ENCODE results near the gene MDH1B. TPM values are rescaled to one million over a fixed set of nuclear protein-coding genes. Genes with fewer than 3 reads are reported as not detected.

Gene MDH1B
- total RNA-seq, 1 experiment from 2014 or later = 3.7 TPM

- POLR2A ChIA-PET = no interaction called here
- no TSS peak for BruUV-seq (replicated peaks)
- H4K20me1 ChIP-seq (ENCODE audit: insufficient read depth) = no peaks in the 10 kb centered on the region
- H3K9me3 ChIP-seq (ENCODE audit: control insufficient read depth in 1 of 2, insufficient read depth in 1 of 2, low read depth in 1 of 2, low read length in 2 of 2) = no peaks in the 10 kb centered on the region
- peaks cover 0 to 3% of the 10 kb centered on the region in 2 experiments; a peak in 1 of 4 replicates for H3K4me1 ChIP-seq (ENCODE audit: control insufficient read depth in 1 of 2, insufficient read depth in 2 of 2, low read length in 2 of 2)
- no peak overlapping the region for H3K4me2 ChIP-seq (ENCODE audit: low read length)
- RAD21 ChIA-PET (ENCODE audit: low non-redundant PET in 1 of 2, low total read pairs in 2 of 2, uncharacterized antibody in 2 of 2, unreplicated experiment in 2 of 2) = interaction anchor here in 1 of 2 experiments (1.0 kb wide), 1 partner anchor 529 kb away, joined by 3 read pairs; no protein-coding TSS in a partner anchor
- CTCF ChIA-PET = interaction anchor here (1.5 to 2.7 kb wide), 4 partner anchors 36 to 675 kb away, joined by 3 to 23 read pairs (median 8); partner anchors contain the start of genes FASTKD2 and MDH1B
- no peak for TF ChIP-seq REST (IDR thresholded peaks at IDR 0.05; ENCODE audit: low read depth)
- no peak for TF ChIP-seq ELF1 (IDR thresholded peaks at IDR 0.05; ENCODE audit: borderline replicate concordance, low read depth)
- TF ChIP-seq CEBPB (IDR thresholded peaks at IDR 0.05; ENCODE audit: low read depth) = no peak
- TF ChIP-seq, protein P1, sequence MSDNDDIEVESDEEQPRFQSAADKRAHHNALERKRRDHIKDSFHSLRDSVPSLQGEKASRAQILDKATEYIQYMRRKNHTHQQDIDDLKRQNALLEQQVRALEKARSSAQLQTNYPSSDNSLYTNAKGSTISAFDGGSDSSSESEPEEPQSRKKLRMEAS (IDR thresholded peaks at IDR 0.05) = no peak
- TF ChIP-seq TCF7L2 (IDR thresholded peaks at IDR 0.05; ENCODE audit: borderline replicate concordance, extremely low read depth, insufficient read depth, insufficient read length) = no peak
- no peak for TF ChIP-seq YY1 (IDR thresholded peaks at IDR 0.05; ENCODE audit: extremely low read depth, insufficient replicate concordance, low read depth, low read length)
- TF ChIP-seq ZFX (IDR thresholded peaks at IDR 0.05) = no peak
- no peak for TF ChIP-seq POLR2AphosphoS5 (IDR thresholded peaks at IDR 0.05; ENCODE audit: low read depth, low read length)
- TF ChIP-seq SIN3A (IDR thresholded peaks at IDR 0.05; ENCODE audit: low read depth) = no peak
- no peak for TF ChIP-seq EGR1 (IDR thresholded peaks at IDR 0.05; ENCODE audit: low read depth)
- no peak for TF ChIP-seq JUND (IDR thresholded peaks at IDR 0.05)
- no peak for TF ChIP-seq CBX3 (IDR thresholded peaks at IDR 0.05; ENCODE audit: low read depth)
- no peak for TF ChIP-seq FOSL1 (IDR thresholded peaks at IDR 0.05; ENCODE audit: low read depth)
- TF ChIP-seq, protein P2, sequence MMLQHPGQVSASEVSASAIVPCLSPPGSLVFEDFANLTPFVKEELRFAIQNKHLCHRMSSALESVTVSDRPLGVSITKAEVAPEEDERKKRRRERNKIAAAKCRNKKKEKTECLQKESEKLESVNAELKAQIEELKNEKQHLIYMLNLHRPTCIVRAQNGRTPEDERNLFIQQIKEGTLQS (IDR thresholded peaks at IDR 0.05) = no peak
- no peak for TF ChIP-seq SRF (IDR thresholded peaks at IDR 0.05; ENCODE audit: low read depth)
- TF ChIP-seq ZNF274 (IDR thresholded peaks at IDR 0.05; ENCODE audit: low read depth, low read length) = no peak
- no peak for TF ChIP-seq POLR2A (IDR thresholded peaks at IDR 0.05; ENCODE audit: borderline replicate concordance, extremely low read depth, insufficient read depth, insufficient read length)
- no peak for TF ChIP-seq EZH2phosphoT487 (IDR thresholded peaks at IDR 0.05; ENCODE audit: borderline replicate concordance)
- TF ChIP-seq ZBTB33 (IDR thresholded peaks at IDR 0.05; ENCODE audit: extremely low read depth, insufficient replicate concordance, low read length) = no peak
- ATAC-seq (no peak), DNase-seq (ENCODE audit: low read depth, low spot score) (no peak)
- H3K4me3 ChIP-seq (replicated peaks in 1 of 2; ENCODE audit: low read depth in 1 of 2, low read length in 2 of 2) = no peak overlapping the region
- H3K9me2 ChIP-seq (ENCODE audit: insufficient read depth) = no peaks in the 10 kb centered on the region
- intact Hi-C loops (cut with micrococcal nuclease) = loop anchor here (2.0 to 10.0 kb wide), 2 partner anchors 179 to 923 kb away; no protein-coding TSS in a partner anchor
- H3K9ac ChIP-seq (ENCODE audit: low read length) = no peak overlapping the region
- H3K27me3 ChIP-seq (ENCODE audit: insufficient read depth, low read length) = no peaks in the 10 kb centered on the region
- no peak overlapping the region for H3K27ac ChIP-seq (ENCODE audit: low read depth, low read length)
- H3K36me3 ChIP-seq (ENCODE audit: control insufficient read depth in 1 of 2, insufficient read depth in 2 of 2, low read length in 2 of 2) = no peaks in the 10 kb centered on the region
- H3K79me2 ChIP-seq (ENCODE audit: insufficient read depth, low read length) = no peaks in the 10 kb centered on the region
- no peak overlapping the region for H2AFZ ChIP-seq (ENCODE audit: low read depth, low read length, poor library complexity, severe bottlenecking)
These were observed 36.5 kb upstream of the MDH1B start for GRCh38 chr2:206801418-206802189.
